Upper lobe of right lung (tissue), 1 donor: ENCODE results near the gene ABCG1. TPM values are rescaled to one million over a fixed set of nuclear protein-coding genes. Genes with fewer than 3 reads are reported as not detected.

Experiments
- ATAC-seq: fragments of 200-7000 bp; cut with Tn5 transposase; one replicate; pipeline ENCODE4 v1.9.1; 2020; ENCODE audit warnings: mild to moderate bottlenecking, moderate library complexity
- DNase-seq: peaks from one replicate; pipeline ENCODE4 v3.0.0-alpha.2; 2020
- H3K27ac ChIP-seq: fragments of 200-600 bp; one replicate; pipeline ENCODE4 v1.8.0; 2022
- H3K27me3 ChIP-seq: fragments of 200-600 bp; one replicate; pipeline ENCODE4 v1.8.0; 2022; ENCODE audit warnings: mild to moderate bottlenecking
- H3K36me3 ChIP-seq: fragments of 200-600 bp; one replicate; pipeline ENCODE4 v1.8.0; 2022
- H3K4me1 ChIP-seq: fragments of 200-600 bp; one replicate; pipeline ENCODE4 v1.8.0; 2022
- H3K4me3 ChIP-seq: fragments of 200-600 bp; one replicate; pipeline ENCODE4 v1.8.0; 2022; ENCODE audit warnings: mild to moderate bottlenecking
- H3K9me3 ChIP-seq: fragments of 200-600 bp; one replicate; pipeline ENCODE4 v1.8.0; 2022
- intact Hi-C: fragments of 100-400 bp; cut with DNase I; formaldehyde crosslinking; loops from one replicate; pipeline ENCODE4 v1.11.0; 2022
- total RNA-seq: library from RNA; stranded (reverse); fragmentation: NEBNext Ultra II Directional; extraction: Animal tissue kit (Norgen Biotek cat#: 25700); gene quantifications from one replicate; pipeline ENCODE4 v1.2.1, GENCODE V29; 2021
- TF ChIP-seq, protein P1 (sequence below): fragments of 200-600 bp; IDR thresholded peaks from one replicate; pipeline ENCODE4 v1.8.0; 2022; ENCODE audit warnings: antibody characterized with exemption
- donor health status: DM: no; HTN: yes; CAD: no; lungs with severe emphysema.

Gene ABCG1
- total RNA-seq, 1 donor from 2014 or later, result 62.6 TPM

DNA sequence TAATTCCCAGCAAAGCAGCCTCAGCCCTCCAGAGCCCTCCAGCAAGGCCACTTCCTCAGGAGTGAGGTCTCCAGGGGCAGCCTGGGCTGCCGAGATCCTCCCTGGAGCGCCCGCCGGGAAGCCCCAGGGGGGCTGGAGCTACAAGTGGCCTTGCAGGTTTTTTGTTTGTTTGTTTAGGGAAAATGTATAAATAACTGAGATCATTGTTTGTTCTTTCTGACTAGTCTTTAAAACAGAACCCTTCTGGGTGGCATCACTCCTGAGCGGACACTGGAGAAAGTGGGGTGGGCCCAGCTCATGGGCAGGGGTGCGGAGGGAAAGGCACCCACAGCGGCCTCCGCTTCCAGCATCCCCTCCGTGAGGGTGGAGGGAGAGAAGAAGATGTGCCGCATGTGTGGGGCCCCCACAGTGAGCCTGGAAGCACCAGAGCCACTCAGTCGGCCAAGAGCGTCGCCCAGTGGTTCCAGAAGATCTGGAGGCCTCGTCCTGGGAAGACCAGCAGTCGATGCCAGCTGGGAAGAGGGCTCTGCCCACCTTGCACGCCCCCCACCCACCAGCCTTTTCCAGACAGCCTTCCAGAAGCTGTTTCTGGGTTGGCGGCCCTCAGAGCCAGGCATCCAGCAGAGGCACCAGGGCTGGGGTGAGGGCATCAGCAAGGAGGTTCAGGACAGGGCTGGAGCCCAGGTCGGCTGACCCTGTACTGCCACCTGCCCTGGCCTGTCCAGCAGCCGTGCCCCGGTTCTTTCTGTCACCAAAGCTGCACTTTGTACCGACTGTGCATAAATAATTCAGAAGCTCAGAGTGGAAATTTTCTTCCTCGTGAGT, 61.6 kb downstream of the ABCG1 start:
- no peak for ATAC-seq

DNA sequence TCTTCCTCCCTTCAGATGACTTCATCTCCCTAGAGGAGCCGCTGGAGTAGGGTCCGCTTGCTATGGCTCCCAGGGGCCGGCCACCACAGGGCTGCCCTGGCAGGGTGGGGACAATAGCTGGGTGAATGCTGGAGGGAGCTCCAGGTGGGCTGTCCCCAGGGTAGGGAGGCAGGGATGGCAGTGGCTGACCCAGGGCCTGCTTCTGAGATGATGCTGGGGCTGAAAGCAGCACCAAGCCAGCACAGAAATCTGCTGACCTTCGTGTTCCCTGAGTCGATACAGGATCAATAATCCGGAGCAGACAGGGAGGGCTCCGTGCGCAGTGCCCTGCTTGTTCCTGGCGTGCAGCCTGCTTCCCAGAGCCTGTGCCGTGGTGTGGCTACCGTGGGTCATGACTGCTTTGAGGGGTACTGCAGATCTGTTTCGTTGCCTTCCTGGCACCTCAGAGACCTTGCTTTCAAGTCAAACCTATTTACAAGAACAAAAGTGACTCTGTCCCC, 62.3 kb downstream of the ABCG1 start:
- H3K4me3 ChIP-seq, result no peak overlapping the region
- peaks cover 21% of the 10 kb centered on the region for H3K36me3 ChIP-seq
- no peak overlapping the region for H3K27ac ChIP-seq
- intact Hi-C loops, result no loop called here
- no peak for ATAC-seq
- DNase-seq, result no peak
- no peaks in the 10 kb centered on the region for H3K4me1 ChIP-seq
- H3K27me3 ChIP-seq, result no peaks in the 10 kb centered on the region
- no peaks in the 10 kb centered on the region for H3K9me3 ChIP-seq
- TF ChIP-seq, protein P1, sequence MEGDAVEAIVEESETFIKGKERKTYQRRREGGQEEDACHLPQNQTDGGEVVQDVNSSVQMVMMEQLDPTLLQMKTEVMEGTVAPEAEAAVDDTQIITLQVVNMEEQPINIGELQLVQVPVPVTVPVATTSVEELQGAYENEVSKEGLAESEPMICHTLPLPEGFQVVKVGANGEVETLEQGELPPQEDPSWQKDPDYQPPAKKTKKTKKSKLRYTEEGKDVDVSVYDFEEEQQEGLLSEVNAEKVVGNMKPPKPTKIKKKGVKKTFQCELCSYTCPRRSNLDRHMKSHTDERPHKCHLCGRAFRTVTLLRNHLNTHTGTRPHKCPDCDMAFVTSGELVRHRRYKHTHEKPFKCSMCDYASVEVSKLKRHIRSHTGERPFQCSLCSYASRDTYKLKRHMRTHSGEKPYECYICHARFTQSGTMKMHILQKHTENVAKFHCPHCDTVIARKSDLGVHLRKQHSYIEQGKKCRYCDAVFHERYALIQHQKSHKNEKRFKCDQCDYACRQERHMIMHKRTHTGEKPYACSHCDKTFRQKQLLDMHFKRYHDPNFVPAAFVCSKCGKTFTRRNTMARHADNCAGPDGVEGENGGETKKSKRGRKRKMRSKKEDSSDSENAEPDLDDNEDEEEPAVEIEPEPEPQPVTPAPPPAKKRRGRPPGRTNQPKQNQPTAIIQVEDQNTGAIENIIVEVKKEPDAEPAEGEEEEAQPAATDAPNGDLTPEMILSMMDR, result no peak

More for the DNA sequence above, 61.6 kb downstream of the ABCG1 start:
- Histone ChIP-seq H3K36me3 (peaks cover 28% of the 10 kb centered on the region), H3K4me3 (no peak overlapping the region), H3K9me3 (no peaks in the 10 kb centered on the region), H3K27ac (no peak overlapping the region), H3K4me1 (no peaks in the 10 kb centered on the region), H3K27me3 (no peaks in the 10 kb centered on the region)
- no peak for DNase-seq
- TF ChIP-seq, protein P1, result no peak
- intact Hi-C loops, result no loop called here

DNA sequence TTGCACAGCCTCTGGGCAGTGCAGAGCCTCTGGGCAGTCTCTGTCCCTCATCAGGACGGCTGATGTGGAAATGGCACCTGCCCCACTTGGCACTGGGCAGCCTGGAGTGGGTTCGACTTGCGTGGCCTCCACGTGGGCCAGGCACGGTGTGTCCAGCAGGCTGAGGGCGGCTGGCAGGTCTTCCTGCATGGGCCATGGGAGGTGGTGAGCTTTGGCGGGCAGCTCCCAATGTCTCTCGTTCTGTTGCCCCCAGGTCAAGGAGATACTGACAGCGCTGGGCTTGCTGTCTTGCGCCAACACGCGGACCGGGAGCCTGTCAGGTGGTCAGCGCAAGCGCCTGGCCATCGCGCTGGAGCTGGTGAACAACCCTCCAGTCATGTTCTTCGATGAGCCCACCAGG, 63.1 kb downstream of the ABCG1 start:
- no peaks in the 10 kb centered on the region for H3K9me3 ChIP-seq
- H3K27ac ChIP-seq, result no peak overlapping the region
- H3K4me3 ChIP-seq, result no peak overlapping the region
- no peaks in the 10 kb centered on the region for H3K4me1 ChIP-seq
- no peak for DNase-seq
- peaks cover 13% of the 10 kb centered on the region for H3K36me3 ChIP-seq
- TF ChIP-seq, protein P1, result no peak
- H3K27me3 ChIP-seq, result no peaks in the 10 kb centered on the region
- intact Hi-C loops, result no loop called here
- ATAC-seq, result no peak

DNA sequence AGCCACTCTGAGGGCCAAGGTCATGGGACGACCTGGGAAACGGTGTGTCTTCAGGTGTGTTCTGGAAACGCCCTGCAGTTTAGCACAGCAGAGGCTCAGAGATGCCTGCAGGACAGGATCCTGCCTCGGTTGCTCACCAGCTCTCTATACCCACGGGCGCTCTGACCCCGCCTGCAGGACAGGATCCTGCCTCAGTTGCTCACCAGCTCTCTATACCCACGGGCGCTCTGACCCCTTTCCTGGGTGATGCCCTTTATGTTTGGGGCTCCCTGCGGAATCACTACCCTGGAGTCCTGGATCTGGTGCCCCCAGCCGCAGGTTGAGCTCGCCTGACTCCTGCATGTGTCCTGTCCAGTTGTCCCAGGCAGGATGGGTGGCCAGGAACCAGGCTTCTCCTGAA, 63.8 kb downstream of the ABCG1 start:
- TF ChIP-seq, protein P1, result no peak
- H3K9me3 ChIP-seq, result no peaks in the 10 kb centered on the region
- ATAC-seq (no peak), DNase-seq (no peak)
- H3K4me1 ChIP-seq, result no peaks in the 10 kb centered on the region
- H3K36me3 ChIP-seq, result peaks cover 11% of the 10 kb centered on the region
- no peaks in the 10 kb centered on the region for H3K27me3 ChIP-seq
- intact Hi-C loops, result no loop called here
- no peak overlapping the region for H3K4me3 ChIP-seq
- H3K27ac ChIP-seq, result no peak overlapping the region

DNA sequence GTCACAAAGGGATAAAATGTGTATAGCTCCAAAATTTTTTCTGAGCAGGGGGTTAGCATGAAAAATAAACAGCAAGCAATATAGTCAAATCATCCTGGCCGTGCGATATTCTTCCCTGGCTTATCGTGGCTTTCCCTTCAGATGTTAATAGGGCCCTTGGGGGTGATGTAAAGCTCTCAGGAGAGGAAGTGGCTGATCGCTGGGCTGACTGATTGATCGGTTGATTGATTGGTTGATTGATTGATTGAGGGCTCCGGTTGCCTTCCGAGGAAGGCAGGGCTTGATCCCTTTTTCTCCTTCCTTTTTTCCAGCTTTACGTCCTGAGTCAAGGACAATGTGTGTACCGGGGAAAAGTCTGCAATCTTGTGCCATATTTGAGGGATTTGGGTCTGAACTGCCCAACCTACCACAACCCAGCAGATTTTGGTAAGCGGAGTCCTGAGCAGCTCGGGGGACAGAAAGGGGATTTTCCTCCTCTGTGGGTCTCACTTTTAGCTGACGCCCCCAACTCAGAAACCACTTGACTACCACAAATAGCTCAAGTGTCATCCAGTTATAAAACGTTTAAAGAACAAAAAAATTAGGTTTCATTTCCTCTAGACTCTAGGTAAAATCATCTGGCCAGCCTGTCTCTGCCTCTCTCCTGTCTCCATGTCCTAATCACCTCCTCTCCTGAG, 66.8 kb downstream of the ABCG1 start:
- ATAC-seq (no peak), DNase-seq (no peak)
- intact Hi-C loops, result no loop called here
- H3K4me1 ChIP-seq, result no peaks in the 10 kb centered on the region
- no peaks in the 10 kb centered on the region for H3K9me3 ChIP-seq
- no peak overlapping the region for H3K4me3 ChIP-seq
- no peaks in the 10 kb centered on the region for H3K27me3 ChIP-seq
- H3K36me3 ChIP-seq, result peaks cover 18% of the 10 kb centered on the region
- TF ChIP-seq, protein P1, result no peak
- no peak overlapping the region for H3K27ac ChIP-seq
